Nephron progenitor cell (in vitro differentiated cells): ENCODE measurements around the gene PIK3IP1.
A peak's percentile ranks its signal among the peaks of the same experiment; 100 is the strongest.

Experiments
- DNase-seq: peaks from one replicate; pipeline ENCODE4 v3.0.0; 2021
- H3K27ac Mint-ChIP-seq: 2 replicates; pipeline ENCODE4 v1.8.0; 2021; ENCODE audit warnings: mild to moderate bottlenecking, moderate library complexity, mixed read lengths
- H3K27me3 Mint-ChIP-seq: 2 replicates; pipeline ENCODE4 v1.8.0; 2021; ENCODE audit warnings: mild to moderate bottlenecking, low read depth, mixed read lengths; ENCODE audit not compliant: poor library complexity
- H3K36me3 Mint-ChIP-seq: 2 replicates; pipeline ENCODE4 v1.8.0; 2021; ENCODE audit warnings: low read depth, mixed read lengths
- H3K4me1 Mint-ChIP-seq: 2 replicates; pipeline ENCODE4 v1.8.0; 2021; ENCODE audit warnings: mixed read lengths
- H3K4me3 Mint-ChIP-seq: 2 replicates; pipeline ENCODE4 v1.8.0; 2021; ENCODE audit warnings: mild to moderate bottlenecking, moderate library complexity, mixed read lengths
- H3K9me3 Mint-ChIP-seq: 2 replicates; pipeline ENCODE4 v1.8.0; 2021; ENCODE audit warnings: mild to moderate bottlenecking, moderate library complexity, mixed read lengths
- CTCF ChIP-seq: fragments of 200-600 bp; sonication (generic); IDR thresholded peaks from 2 replicates; pipeline ENCODE4 v1.5.0; 2021; ENCODE audit warnings: antibody characterized with exemption

The PIK3IP1 gene

GRCh38 chr22:31292236-31292989, at the start of gene PIK3IP1:
Gene PIK3IP1 (minus strand): TSS chr22:31292488. CDS start chr22:31292344, 144 bp downstream.
- Mint-ChIP-seq H3K27me3 (peaks cover 24% of the 10 kb centered on the region), H3K4me1 (peaks cover 60% of the 10 kb centered on the region), H3K4me3 (peak within 1 kb of the TSS; percentile 89), H3K9me3 (peaks cover 4% of the 10 kb centered on the region), H3K27ac (peak within 1 kb of the TSS; percentile 94), H3K36me3 (peaks cover 10% of the 10 kb centered on the region)
- TF ChIP-seq CTCF, result peak; percentile 39
- DNase-seq, result peak; percentile 80

- DNase-seq, result no peak
- peak overlapping the region; percentile 74 for H3K27ac Mint-ChIP-seq
- no peaks in the 10 kb centered on the region for H3K27me3 Mint-ChIP-seq
- TF ChIP-seq CTCF, result no peak
- H3K4me1 Mint-ChIP-seq, result peaks cover 72% of the 10 kb centered on the region
- H3K36me3 Mint-ChIP-seq, result peaks cover 33% of the 10 kb centered on the region
- H3K9me3 Mint-ChIP-seq, result no peaks in the 10 kb centered on the region
- H3K4me3 Mint-ChIP-seq, result peak overlapping the region; percentile 88
Measured at GRCh38 chr22:31341386-31342088, 49.2 kb upstream of the PIK3IP1 start.

- Mint-ChIP-seq H3K27ac (peak overlapping the region; percentile 64), H3K36me3 (peaks cover 39% of the 10 kb centered on the region), H3K4me3 (peak overlapping the region; percentile 67)
Measured at GRCh38 chr22:31340765-31341247, 48.5 kb upstream of the PIK3IP1 start.

GRCh38 chr22:31340360-31340759, 48.1 kb upstream of the PIK3IP1 start:
- Mint-ChIP-seq H3K27ac (peak overlapping the region; percentile 88), H3K9me3 (no peaks in the 10 kb centered on the region), H3K27me3 (no peaks in the 10 kb centered on the region), H3K4me1 (peaks cover 71% of the 10 kb centered on the region), H3K36me3 (peaks cover 43% of the 10 kb centered on the region), H3K4me3 (peak overlapping the region; percentile 67)
- no peak for DNase-seq
- TF ChIP-seq CTCF, result no peak

More at GRCh38 chr22:31340765-31341247, 48.5 kb upstream of the PIK3IP1 start:
- H3K27me3 Mint-ChIP-seq, result no peaks in the 10 kb centered on the region
- no peak for TF ChIP-seq CTCF
- no peaks in the 10 kb centered on the region for H3K9me3 Mint-ChIP-seq
- peaks cover 72% of the 10 kb centered on the region for H3K4me1 Mint-ChIP-seq
- no peak for DNase-seq

- no peak for TF ChIP-seq CTCF
- no peak for DNase-seq
- Mint-ChIP-seq H3K27ac (peak overlapping the region; percentile 58), H3K9me3 (no peaks in the 10 kb centered on the region), H3K36me3 (peaks cover 54% of the 10 kb centered on the region), H3K4me3 (no peak overlapping the region), H3K4me1 (peaks cover 60% of the 10 kb centered on the region), H3K27me3 (peaks cover 2% of the 10 kb centered on the region)
Measured at GRCh38 chr22:31339148-31339832, 47.0 kb upstream of the PIK3IP1 start.
